HG02623 (cell line): ENCODE measurements around the gene KCNK17.

Source experiments
- ATAC-seq: cut with Tn5 transposase; IDR thresholded peaks from one replicate; pipeline ENCODE4 v1.9.1; 2021; ENCODE audit warnings: moderate library complexity; ENCODE audit not compliant: unreplicated experiment

KCNK17 gene

GRCh38 chr6:39338397-39338796 lies 24.2 kb upstream of the KCNK17 start:
- ATAC-seq = no peak

DNA sequence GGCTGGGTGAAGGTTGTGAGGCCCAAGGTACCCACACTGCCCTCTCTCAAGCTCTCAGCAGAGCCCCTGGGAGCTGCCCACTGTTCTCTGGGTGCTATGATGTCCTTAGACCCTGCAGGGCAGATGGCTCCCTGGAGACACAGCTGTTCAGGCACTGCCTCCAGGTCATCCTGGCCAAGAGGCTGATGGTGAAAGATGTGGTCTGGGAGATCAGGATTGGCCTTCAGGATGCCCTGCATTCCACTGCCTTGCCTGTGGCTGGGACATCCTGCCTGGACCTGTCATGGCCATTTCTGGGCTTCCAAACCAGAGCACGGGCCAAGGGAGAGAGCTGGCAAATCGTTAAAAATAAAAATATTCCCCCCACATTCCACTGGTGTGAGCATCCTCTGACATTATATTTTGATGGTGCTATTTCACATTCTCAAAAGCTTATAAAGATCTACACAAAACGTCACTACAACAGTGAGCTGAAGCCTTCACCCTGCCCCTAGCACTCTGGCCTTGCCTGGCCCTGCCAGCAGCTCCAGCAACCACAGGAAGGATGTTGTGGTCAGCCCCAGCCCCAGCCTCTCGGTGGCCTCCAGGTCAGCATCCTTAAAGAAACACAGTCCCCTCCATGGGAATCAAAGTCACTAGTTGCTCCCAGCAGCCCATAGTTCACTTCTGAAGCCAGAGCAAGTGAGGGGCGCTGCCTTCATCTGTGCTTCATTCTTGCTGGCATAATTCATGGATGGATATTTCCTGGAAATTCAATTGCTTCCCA lies 21.7 kb upstream of the KCNK17 start:
- no peak for ATAC-seq

- no peak for ATAC-seq
Observed at GRCh38 chr6:39333644-39334438, 19.6 kb upstream of the KCNK17 start.

- no peak for ATAC-seq
Observed at GRCh38 chr6:39330476-39330875, 16.3 kb upstream of the KCNK17 start.

GRCh38 chr6:39330057-39330456 lies 15.8 kb upstream of the KCNK17 start:
- peak; percentile 70 for ATAC-seq

- no peak for ATAC-seq
Observed at GRCh38 chr6:39328066-39328465, 13.8 kb upstream of the KCNK17 start.

DNA sequence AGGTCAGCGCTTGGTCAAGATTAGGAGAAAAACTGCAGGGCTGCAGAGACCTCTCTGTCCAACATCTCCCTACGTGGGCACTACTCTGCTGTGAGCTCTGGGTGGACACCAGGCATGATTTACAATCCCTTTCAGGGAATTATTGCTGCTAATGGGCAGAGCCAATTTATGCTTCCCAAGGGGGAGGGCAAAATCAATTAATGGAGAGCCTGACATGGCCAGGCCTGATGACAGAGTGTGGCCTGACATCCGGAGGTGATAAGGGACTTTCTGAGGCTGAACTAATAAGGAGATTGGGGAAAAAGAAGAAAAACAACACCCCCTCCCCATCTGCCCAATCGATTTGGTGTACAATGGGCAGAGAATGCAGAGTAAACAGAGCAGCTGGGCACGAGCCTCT lies 13.3 kb upstream of the KCNK17 start:
- ATAC-seq = no peak

DNA sequence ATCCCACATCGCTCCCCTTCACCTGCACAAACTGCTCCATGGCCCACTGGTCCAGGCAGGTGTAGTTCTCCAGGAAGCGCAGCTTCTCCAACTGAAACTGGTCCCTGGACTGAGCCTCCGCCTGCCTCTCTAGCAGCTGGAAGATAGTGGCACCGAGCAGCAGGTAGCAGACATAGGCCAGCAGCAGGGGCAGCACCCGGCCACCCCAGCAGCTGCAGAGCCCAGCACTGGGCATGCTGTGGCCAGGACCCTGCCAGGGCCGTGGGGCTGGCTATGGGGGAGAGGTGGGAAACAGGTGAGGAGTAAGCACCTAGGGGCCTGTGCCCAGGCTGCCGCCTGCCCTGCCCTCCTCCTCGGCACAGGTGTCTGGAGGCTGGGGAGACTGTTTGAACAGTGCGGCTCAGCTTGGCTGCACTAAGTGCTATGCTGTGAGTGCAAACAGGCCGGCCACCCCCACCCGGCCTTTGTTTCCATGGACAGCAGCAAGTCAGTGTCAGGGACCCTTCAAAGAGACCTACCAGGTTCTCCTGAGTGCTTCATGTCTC lies 8.2 kb upstream of the KCNK17 start, which contains the start of gene KCNK16:
KCNK16 (minus strand) TSS at position 397 of the 545 bp plus-strand sequence; CDS start at position 235, 162 bp downstream.
- no peak for ATAC-seq

DNA sequence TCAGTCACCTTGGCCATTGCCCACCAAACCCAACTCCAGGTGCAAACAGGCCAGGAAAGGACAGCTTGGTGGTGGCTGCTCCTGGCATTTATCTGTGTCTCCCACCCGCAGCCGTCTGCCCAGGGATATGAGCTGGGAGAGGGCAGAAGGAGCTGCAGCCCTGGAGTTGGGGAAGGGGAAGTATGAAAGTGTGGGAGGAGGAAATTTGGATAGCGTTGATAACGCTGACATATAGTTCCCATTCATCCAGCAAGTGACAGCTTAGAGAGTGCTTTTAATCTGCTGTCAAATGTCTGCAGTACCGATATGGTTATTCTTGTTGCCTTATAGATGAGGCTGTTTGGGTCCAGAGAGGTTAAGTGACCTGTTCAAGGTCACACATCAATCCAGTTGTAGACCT lies 7.5 kb upstream of the KCNK17 start:
- no peak for ATAC-seq

- no peak for ATAC-seq
Observed at GRCh38 chr6:39320363-39320984, 6.3 kb upstream of the KCNK17 start.

GRCh38 chr6:39319621-39320362 lies 5.6 kb upstream of the KCNK17 start:
- no peak for ATAC-seq

- ATAC-seq = no peak
Observed at GRCh38 chr6:39317256-39317655, 3.0 kb upstream of the KCNK17 start.

- ATAC-seq = no peak
Observed at GRCh38 chr6:39313526-39314272, 520 bp downstream of the KCNK17 start.

DNA sequence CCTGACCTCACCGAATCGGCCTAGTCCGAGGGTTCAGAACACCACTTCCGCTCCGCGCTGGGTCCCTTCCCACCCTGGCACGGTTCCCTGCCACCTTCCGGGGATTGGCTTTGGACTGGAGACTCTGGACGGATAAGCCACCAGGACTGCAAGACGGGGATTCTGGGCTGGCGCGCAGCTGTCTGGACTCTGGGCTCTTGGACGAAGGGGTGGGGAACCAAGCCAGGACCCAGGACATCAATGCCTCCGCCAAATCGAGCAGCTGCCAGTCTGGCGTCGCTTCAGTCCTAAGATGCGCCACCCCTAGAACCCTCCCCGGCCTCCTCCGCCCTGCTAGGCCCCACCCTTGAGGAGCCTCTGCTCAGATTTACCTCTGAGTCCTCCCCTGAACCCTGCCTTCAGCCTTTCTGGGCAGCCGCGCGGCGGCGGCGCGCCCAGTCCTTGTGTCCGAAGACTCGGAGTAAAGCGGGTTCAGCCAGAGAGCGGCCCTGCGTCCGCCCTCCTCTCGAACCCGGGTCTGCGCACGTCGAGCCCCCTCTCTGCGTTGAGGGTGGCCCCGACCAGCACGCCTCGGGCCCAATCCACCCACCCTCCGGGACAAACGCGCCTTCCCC lies 1.2 kb downstream of the KCNK17 start:
- no peak for ATAC-seq

GRCh38 chr6:39310542-39310941 lies 3.7 kb downstream of the KCNK17 start:
- ATAC-seq = no peak

- no peak for ATAC-seq
Observed at GRCh38 chr6:39309942-39310531, 4.2 kb downstream of the KCNK17 start.

DNA sequence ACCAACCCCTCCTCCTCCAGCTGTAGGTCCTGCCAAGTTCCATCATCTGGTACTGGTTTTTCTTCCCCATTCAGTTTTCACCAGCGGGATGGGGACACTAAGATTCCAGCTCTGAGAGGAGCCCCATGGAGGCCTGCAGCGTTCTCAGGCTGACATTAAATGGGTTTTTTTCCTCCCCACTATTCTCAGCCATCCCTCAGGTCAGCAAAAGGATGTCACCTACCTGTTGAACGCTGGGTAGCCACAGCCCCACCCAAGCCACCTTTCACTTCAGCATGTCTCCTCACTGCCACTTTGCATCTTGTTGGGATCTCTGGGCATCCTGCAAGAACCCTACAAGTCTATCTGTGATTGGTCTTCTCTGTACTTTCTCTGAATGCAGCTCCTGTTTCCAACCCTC lies 6.8 kb downstream of the KCNK17 start:
- ATAC-seq = no peak

GRCh38 chr6:39304951-39305350 lies 9.3 kb downstream of the KCNK17 start:
- ATAC-seq = no peak

DNA sequence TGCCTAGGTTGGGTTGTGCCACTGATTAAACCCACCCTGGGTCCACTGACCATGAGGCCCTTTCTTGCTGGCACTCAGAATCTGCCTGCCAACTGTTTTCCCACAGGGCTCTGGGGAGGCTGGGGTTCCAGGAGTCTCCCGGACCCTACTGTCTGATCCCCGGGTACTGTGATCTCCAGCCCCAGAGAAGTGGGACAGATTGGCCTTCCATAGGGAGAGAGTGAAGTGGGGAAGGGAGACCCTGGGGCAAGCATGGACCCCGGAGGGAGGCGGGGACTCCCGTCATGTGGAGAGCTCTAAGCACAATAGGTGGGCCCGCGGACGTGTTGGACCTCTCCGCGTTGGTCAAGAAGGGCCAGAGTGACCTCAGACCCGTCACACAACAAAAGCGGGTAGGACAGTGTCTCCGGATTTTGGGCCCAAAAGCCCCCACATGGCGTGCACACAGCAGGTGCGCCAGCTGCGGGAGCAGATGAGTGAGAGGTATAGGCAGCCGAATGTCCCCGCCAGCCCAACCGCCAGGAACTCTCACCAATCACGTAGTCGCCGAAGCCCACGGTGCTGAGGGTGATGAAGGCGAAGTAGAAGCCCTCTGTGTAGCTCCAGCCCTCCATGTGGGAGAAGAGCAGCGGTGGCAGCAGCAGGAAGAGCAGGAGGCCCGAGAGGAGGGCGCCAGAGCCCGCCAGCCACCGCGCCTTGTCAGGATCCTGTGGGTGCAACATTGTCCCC lies 10.6 kb downstream of the KCNK17 start:
- ATAC-seq = no peak
